Gastrocnemius medialis (tissue), 4 donors: Measurements from ENCODE around the gene OCSTAMP. TPM values are rescaled to one million over a fixed set of nuclear protein-coding genes. Genes with fewer than 3 reads are reported as not detected.

Experiments used
- ATAC-seq, 2 donors: fragments of 150-250 bp; one replicate each; pipeline ENCODE4 v1.9.1; 2016
- DNase-seq, 2 donors: peaks; one replicate each; pipeline ENCODE4 v3.0.0-alpha.2; 2019
- H3K27ac ChIP-seq, 4 donors: fragments of 200-600 bp; sonication (generic); 1 replicate in 1 of 4; 2 replicates in 3 of 4; pipeline ENCODE4 v1.5.1; 2016 to 2018; ENCODE audit warnings: mild to moderate bottlenecking in 2 of 4, moderate library complexity in 1 of 4
- H3K27me3 ChIP-seq, 3 donors: fragments of 200-600 bp; sonication (generic) in 2 of 3; 1 replicate in 1 of 3; 2 replicates in 2 of 3; pipeline versions ENCODE4 v1.5.1 to v1.6.0; 2016 to 2019; ENCODE audit warnings: mild to moderate bottlenecking in 1 of 3, moderate library complexity in 1 of 3
- H3K36me3 ChIP-seq, 2 donors: fragments of 200-600 bp; sonication (generic) in 1 of 2; one replicate each; pipeline ENCODE4 v1.5.1; 2017 to 2018
- H3K4me1 ChIP-seq, 2 donors: fragments of 200-600 bp; sonication (generic) in 1 of 2; one replicate each; pipeline ENCODE4 v1.5.1; 2016 to 2017; ENCODE audit warnings: mild to moderate bottlenecking in 2 of 2
- H3K4me3 ChIP-seq, 4 donors: fragments of 200-600 bp; sonication (generic) in 3 of 4; 1 replicate in 1 of 4; 2 replicates in 3 of 4; pipeline ENCODE4 v1.5.1; 2016 to 2019; ENCODE audit warnings: mild to moderate bottlenecking in 2 of 4
- H3K9me3 ChIP-seq, 3 donors: fragments of 200-600 bp; sonication (generic) in 2 of 3; 1 replicate in 1 of 3; 2 replicates in 2 of 3; pipeline ENCODE4 v1.5.1; 2016 to 2019
- POLR2A ChIP-seq, 2 donors: fragments of 450-650 bp; IDR thresholded peaks; one replicate each; pipeline ENCODE4 v1.6.1; 2017; ENCODE audit warnings: antibody characterized with exemption in 2 of 2, mild to moderate bottlenecking in 2 of 2, moderate library complexity in 2 of 2
- in situ Hi-C, 4 donors: fragments of 200-750 bp; cut with MboI; loops; one replicate each; pipeline versions ENCODE4 v1.15.0 to v1.8.0; 2017; ENCODE audit warnings: low sequenced_read_pairs in 4 of 4
- intact Hi-C: fragments of 100-400 bp; cut with DNase I; formaldehyde crosslinking; loops from one replicate; pipeline ENCODE4 v1.15.1; 2023; ENCODE audit warnings: low total_unique reads
- total RNA-seq, 4 donors: library from RNA; depleted of rRNA; stranded (reverse); fragments of >200 nt; gene quantifications; one replicate each; pipeline versions ENCODE4 v1.1.0 to v1.2.3, GENCODE V29; 2016
- TF ChIP-seq, protein P1 (sequence below), 5 experiments: fragments of 450-650 bp in 3 of 5; fragments of 200-600 bp in 2 of 5; sonication (generic) in 2 of 5; IDR thresholded peaks in 4 of 5; conservative IDR thresholded peaks in 1 of 5; 1 replicate in 4 of 5; 2 replicates in 1 of 5; pipeline ENCODE4 v1.5.1; 2016 to 2019; ENCODE audit warnings: antibody characterized with exemption in 5 of 5, mild to moderate bottlenecking in 3 of 5, moderate library complexity in 3 of 5

OCSTAMP gene
- total RNA-seq, 4 donors from 2014 or later: not detected

DNA sequence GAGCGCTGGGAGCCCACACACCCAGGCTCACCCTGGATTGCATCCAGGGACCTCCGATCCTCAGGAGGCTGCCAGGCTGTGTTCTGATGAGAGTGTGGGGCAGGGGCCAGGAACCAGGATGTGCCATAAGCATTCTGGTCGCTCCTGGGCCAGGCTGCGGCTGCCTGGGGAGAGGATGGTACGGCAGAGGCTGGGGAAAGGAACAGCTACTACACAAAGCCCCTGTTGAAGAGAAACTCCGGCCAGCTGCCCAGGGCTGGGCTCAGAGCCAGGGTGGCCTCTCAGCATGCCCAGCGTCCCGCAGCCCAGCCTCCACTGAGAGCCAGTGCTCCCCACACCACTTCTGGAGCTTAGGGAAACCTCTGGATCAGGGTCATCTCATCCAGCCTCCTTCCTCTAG is 21.7 kb upstream of the OCSTAMP start:
- H3K27me3 ChIP-seq: no peaks in the 10 kb centered on the region
- no peak for DNase-seq
- no peak overlapping the region for H3K27ac ChIP-seq
- no peak for TF ChIP-seq POLR2A (IDR thresholded peaks at IDR 0.05)
- TF ChIP-seq, protein P1, sequence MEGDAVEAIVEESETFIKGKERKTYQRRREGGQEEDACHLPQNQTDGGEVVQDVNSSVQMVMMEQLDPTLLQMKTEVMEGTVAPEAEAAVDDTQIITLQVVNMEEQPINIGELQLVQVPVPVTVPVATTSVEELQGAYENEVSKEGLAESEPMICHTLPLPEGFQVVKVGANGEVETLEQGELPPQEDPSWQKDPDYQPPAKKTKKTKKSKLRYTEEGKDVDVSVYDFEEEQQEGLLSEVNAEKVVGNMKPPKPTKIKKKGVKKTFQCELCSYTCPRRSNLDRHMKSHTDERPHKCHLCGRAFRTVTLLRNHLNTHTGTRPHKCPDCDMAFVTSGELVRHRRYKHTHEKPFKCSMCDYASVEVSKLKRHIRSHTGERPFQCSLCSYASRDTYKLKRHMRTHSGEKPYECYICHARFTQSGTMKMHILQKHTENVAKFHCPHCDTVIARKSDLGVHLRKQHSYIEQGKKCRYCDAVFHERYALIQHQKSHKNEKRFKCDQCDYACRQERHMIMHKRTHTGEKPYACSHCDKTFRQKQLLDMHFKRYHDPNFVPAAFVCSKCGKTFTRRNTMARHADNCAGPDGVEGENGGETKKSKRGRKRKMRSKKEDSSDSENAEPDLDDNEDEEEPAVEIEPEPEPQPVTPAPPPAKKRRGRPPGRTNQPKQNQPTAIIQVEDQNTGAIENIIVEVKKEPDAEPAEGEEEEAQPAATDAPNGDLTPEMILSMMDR (IDR thresholded peaks at IDR 0.05 in 4 of 5, conservative IDR thresholded peaks at IDR 0.05 in 1 of 5): no peak
- no peak overlapping the region for H3K4me3 ChIP-seq
- no peaks in the 10 kb centered on the region for H3K36me3 ChIP-seq
- peaks cover 0 to 6% of the 10 kb centered on the region in 2 donors for H3K4me1 ChIP-seq
- intact Hi-C loops (no loop called here), in situ Hi-C loops (no loop called here)
- H3K9me3 ChIP-seq: no peaks in the 10 kb centered on the region
- no peak for ATAC-seq

DNA sequence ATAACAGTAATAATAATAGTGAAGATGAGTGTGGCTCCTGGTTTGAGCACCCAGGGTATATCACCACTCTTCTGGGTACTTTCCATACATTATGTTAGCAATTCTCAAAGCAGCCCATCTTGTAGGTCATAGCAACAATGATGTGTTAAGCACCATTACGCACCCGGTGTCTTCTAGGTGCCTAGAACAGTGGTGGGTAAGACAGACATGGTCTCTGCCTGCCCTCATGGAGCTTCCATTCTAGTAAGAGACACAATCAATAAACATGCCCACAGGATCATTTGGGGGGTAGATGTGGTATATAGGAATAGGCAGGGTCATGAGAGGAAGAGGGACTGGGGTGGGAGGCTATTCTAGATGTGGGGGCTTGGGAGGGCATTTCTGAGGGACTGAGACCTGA is 21.0 kb upstream of the OCSTAMP start:
- in situ Hi-C loops: no loop called here
- Histone ChIP-seq H3K27me3 (no peaks in the 10 kb centered on the region), H3K27ac (no peak overlapping the region), H3K9me3 (no peaks in the 10 kb centered on the region), H3K4me3 (no peak overlapping the region), H3K36me3 (no peaks in the 10 kb centered on the region), H3K4me1 (peaks cover 0 to 6% of the 10 kb centered on the region in 2 donors)
- intact Hi-C loops: no loop called here
- DNase-seq: no peak
- TF ChIP-seq POLR2A (IDR thresholded peaks at IDR 0.05): no peak
- TF ChIP-seq, protein P1 (IDR thresholded peaks at IDR 0.05 in 4 of 5, conservative IDR thresholded peaks at IDR 0.05 in 1 of 5): no peak
- ATAC-seq: no peak

DNA sequence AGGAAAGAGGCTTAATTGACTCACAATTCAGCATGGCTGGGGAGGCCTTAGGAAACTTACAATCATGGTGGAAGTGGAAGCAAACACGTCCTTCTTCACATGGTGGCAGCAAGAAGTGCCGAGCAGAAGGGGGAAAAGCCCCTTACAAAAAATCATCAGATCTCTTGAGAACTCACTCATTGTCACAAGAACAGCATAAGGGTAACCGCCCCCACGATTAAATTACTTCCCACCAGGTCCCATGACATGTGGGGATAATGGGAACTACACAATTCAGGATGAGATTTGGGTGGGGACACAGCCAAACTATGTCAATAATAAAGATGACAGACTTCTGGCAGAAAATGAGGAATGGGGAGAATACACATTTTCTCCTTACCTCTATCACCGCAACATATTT is 20.5 kb upstream of the OCSTAMP start:
- in situ Hi-C loops (no loop called here), intact Hi-C loops (no loop called here)
- Histone ChIP-seq H3K27me3 (no peaks in the 10 kb centered on the region), H3K4me1 (peaks cover 0 to 6% of the 10 kb centered on the region in 2 donors), H3K36me3 (no peaks in the 10 kb centered on the region), H3K27ac (no peak overlapping the region), H3K4me3 (no peak overlapping the region), H3K9me3 (no peaks in the 10 kb centered on the region)
- DNase-seq (no peak), ATAC-seq (no peak)
- no peak for TF ChIP-seq POLR2A (IDR thresholded peaks at IDR 0.05)
- TF ChIP-seq, protein P1 (IDR thresholded peaks at IDR 0.05 in 4 of 5, conservative IDR thresholded peaks at IDR 0.05 in 1 of 5): no peak

DNA sequence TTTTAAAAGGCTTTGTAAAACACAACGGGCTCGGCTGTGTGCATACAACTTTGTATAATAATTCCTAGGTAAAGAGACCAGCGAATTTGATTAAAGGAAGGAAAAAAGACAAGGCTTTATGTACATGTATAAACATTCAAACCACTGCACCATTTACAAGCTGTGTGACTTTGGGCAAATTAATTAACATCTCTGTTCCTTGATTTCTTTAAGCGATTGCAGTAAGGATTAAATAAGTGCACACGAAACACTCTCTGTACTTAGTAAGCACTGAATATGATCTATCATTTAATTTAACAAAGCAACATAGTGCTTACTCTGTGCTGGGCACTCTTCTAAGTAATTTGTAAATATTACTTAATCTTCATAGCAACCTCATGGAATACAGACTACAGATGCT is 19.5 kb upstream of the OCSTAMP start:
- intact Hi-C loops: no loop called here
- no peak for DNase-seq
- in situ Hi-C loops: no loop called here

More for the DNA sequence above, 19.5 kb upstream of the OCSTAMP start:
- Histone ChIP-seq H3K9me3 (no peaks in the 10 kb centered on the region), H3K4me1 (peaks cover 0 to 6% of the 10 kb centered on the region in 2 donors), H3K27ac (no peak overlapping the region), H3K36me3 (no peaks in the 10 kb centered on the region), H3K27me3 (no peaks in the 10 kb centered on the region), H3K4me3 (no peak overlapping the region)
- TF ChIP-seq, protein P1 (IDR thresholded peaks at IDR 0.05 in 4 of 5, conservative IDR thresholded peaks at IDR 0.05 in 1 of 5): no peak
- no peak for TF ChIP-seq POLR2A (IDR thresholded peaks at IDR 0.05)
- no peak for ATAC-seq
